Activated naive CD4-positive, alpha-beta T cell treated with Interleukin-2 at 50 U/mL for 16 hours (primary cell): ENCODE data around the gene CLEC6A.
"Not testable (repeated sequence)": the region's sequence is repeated elsewhere in the genome, so short reads cannot be mapped to it uniquely, and the experiment has no call there.

Experiments
- DNase-seq: peaks from one replicate; pipeline ENCODE4 v3.0.0-alpha.2; 2020

CLEC6A gene

DNA sequence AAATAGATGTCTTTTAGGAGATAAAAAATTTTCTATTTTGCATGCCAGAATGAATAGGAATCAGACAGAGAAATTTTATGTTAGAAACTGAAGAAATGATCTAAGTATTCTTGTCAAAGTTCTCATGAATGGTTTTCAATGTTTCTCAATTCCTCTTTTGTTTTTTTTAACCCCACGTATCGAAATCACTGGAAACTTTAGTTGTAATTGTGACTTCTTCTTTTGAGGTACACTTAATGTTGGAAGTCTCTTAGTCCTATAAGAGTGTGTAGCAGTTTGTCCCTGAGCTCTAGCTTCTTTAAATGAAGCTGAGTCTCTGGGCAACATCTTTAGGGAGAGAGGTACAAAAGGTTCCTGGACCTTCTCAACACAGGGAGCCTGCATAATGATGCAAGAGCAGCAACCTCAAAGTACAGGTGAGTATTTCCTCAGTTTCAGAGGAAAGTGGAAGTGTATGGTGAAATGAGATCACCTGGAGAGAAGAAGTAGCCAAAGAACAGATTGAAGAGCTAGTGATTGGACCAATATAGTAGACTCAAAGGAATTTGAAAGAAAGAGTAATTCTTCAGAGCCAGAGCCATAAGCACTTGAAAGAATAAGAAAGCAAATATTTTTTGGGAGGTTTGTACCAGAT lies at the start of gene CLEC6A:
TSS of gene CLEC6A (plus strand) at position 236 of the 634 bp plus-strand sequence. CDS start at position 386, 150 bp downstream.
- no peak for DNase-seq

- not testable (repeated sequence) for DNase-seq
Observed at GRCh38 chr12:8419576-8419975, 36.2 kb upstream of the CLEC6A start.

- DNase-seq, result no peak
Observed at GRCh38 chr12:8420506-8420905, 35.3 kb upstream of the CLEC6A start.

- DNase-seq, result not testable (repeated sequence)
Observed at GRCh38 chr12:8444536-8445278, 11.1 kb upstream of the CLEC6A start.

GRCh38 chr12:8445731-8446130 lies 10.0 kb upstream of the CLEC6A start:
- DNase-seq, result no peak

DNA sequence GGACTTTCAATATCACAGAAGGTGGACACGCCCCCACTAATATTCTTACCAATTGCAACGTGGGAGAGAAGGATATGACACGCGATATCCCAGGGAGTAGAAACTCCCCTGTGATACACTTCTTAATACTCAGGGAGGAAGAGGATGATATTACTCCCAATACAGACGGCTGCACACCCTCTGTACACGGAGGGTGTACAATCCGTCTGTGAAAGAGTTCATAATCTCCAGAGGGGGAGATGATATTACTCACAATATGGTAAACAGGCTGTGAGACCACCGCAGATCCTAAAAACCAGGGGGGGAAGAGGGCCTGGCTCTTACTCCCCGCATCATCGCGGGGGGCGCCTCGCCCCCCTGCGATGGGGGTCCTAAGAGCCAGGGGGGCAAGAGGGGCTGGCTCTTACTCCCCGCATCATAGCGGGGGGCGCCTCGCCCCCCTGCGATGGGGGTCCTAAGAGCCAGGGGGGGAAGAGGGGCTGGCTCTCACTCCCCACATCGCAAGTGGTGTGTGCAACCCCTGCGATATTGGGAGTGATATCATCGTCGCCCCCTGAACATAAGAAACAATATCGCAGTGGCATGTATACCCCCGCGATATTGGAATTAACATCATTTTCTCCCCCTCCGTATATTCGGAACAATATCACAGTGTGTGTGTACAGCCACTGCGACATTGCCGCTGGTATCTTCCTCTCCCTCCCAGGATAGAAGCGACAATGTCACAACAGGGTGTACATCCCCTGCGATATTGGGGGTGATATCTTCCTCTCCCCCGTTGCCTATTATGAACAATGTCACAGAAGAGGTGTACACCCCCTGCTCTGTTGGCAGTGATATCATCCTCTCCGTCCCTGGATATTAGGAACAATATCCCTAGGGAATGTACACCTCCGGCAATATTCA lies 8.9 kb upstream of the CLEC6A start:
- no peak for DNase-seq

GRCh38 chr12:8449355-8449859 lies 6.4 kb upstream of the CLEC6A start:
- DNase-seq, result no peak

DNA sequence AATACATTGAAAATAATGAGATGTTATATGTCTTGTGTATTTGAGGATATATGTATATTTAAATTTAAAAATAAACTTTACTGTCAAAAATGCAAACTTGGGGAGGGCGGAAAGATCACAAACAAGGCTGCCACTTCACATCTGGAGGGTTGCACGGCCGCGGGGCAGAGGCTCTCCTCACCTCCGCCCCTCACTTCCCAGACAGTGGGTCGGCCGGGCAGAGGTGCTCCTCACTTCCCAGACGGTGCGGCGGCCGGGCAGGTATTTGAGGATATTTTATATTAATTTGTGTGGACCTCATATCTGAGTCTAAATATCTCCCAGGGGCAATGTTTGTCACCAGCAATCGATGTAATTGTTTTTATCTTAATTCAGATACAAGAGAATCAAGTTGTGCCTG lies 3.7 kb upstream of the CLEC6A start:
- no peak for DNase-seq

GRCh38 chr12:8453021-8453513 lies 2.7 kb upstream of the CLEC6A start:
- DNase-seq, result no peak

- DNase-seq, result no peak
Observed at GRCh38 chr12:8453796-8454195, 2.0 kb upstream of the CLEC6A start.

- no peak for DNase-seq
Observed at GRCh38 chr12:8455271-8455670, 491 bp upstream of the CLEC6A start.

DNA sequence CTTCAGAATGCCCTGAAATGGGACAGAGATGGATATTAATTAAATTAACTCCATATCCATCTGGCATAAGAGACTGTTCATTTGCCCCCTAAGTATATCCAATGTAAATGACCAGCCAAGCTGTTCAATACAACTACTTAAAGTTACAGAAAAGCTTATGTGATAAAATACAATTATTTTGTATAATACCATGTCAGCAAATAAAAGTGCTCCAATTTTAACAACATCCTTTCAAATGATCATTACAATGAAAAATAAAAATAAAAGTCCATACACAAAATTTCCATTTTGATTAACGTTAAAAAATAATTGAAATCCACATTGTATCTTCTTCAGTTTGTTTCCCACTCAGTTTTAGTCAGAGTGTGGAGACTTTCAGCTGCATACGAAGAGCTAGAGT lies 5.7 kb downstream of the CLEC6A start:
- no peak for DNase-seq

DNA sequence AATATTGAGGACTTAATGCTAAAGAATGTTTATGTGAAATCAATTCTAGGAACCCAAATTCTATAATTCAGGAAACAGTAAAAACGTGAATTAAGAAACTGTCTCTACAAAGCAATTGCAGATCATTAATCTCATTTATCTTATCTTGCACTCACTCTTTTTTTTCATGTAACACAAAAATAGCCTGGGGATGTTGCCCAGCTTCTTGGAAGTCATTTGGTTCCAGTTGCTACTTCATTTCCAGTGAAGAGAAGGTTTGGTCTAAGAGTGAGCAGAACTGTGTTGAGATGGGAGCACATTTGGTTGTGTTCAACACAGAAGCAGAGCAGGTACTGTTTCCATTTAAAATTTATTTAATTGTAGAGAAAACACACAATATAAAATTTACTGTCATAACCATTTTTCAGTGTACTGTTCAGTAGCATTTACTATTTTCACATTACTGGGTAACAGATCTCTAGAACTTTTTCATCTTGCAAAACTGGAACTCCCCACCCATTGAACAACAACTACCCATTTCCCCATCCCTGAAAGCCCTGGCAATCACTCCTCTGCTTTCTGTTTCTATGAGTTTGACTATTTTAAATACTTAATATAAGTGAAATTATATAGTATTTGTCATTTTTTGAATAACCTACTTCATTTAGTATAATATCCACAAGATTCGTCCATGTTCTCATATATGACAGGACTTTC lies 9.7 kb downstream of the CLEC6A start:
- no peak for DNase-seq

- DNase-seq, result no peak
Observed at GRCh38 chr12:8466241-8466640, 10.5 kb downstream of the CLEC6A start.

- DNase-seq, result no peak
Observed at GRCh38 chr12:8471090-8471489, 15.3 kb downstream of the CLEC6A start.

- no peak for DNase-seq
Observed at GRCh38 chr12:8475508-8476203, 19.9 kb downstream of the CLEC6A start.

DNA sequence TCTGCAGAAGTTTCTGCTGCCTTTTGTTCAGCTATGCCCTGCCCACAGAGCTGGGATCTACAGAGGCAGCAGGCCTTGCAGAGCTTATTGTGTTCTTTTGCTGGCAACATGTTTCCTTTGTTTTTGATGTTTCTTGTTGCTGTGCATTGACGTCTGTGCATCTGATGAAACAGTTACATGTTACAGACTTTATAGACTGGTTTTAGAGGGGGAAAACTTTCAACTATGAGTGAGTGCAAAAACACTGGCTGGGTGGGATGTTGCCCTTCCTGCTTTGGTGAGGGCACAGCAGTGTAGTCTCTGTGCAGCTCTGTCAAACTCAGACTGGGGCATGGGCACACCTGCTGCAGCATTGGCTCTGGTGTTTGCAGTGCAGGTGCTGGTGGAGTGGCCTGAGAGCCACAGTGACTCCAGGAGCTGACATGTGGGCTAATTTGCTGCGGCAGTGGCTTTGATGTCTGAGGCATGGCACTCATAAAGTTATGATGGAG lies 26.9 kb downstream of the CLEC6A start:
- DNase-seq, result no peak

DNA sequence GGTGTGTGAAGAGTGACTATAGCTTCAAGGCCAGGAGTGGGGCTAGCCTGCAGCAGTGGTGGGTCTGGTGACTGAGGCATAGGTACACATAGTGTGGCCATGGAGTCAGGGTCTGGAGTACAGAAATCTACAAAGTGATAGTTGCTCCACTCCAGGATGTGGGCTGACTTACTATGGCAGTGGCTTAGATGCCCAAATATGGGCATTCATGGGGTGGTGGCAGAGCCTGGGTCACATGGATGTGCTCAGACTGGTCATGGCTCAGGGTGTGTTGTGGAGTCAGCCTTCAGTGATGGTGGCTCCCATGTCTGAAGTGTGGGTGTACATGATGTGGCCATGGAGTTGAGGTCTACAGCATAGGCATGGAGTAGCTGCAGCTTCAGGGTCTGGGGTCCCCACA lies 27.3 kb downstream of the CLEC6A start:
- no peak for DNase-seq

DNA sequence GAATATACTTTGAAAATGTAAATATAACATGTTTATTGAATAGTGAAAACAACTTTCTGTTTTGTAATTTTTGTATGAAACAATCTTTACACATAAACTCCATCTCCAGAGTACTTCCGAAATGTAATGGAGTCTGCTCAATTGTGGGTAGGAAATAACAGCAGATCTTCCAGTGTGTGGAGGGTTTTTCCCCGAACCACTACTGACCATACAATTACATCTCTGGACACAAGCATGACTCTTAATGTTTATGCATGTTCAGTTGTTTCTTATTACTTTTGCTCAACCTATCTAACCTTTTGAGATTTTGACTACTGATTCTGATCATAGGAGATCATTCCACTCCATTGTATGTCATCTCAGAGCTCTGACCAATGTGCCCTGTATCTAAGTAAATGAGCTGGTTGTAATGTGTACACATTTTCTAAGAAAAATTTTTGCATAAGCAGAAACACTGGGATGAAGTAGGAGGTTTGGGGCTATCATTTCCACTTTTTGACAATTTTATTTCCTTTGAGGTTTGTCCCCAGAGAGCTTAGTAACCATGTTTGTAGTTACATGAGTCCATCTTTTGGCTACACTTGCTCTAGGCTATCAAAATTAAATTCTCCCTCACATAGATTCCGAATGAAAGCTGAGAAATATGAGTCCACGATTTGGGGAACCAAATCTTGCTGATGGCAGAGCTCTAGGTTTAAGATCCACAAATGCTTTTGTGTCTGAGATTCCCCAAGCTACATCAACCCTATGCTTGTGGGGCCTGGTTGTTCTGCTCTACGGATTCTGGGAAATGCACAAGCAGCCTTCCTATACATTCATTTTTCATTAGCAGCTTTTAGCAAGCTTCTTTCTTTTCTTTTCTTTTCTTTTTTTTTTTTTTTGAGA lies 36.1 kb downstream of the CLEC6A start:
- no peak for DNase-seq

DNA sequence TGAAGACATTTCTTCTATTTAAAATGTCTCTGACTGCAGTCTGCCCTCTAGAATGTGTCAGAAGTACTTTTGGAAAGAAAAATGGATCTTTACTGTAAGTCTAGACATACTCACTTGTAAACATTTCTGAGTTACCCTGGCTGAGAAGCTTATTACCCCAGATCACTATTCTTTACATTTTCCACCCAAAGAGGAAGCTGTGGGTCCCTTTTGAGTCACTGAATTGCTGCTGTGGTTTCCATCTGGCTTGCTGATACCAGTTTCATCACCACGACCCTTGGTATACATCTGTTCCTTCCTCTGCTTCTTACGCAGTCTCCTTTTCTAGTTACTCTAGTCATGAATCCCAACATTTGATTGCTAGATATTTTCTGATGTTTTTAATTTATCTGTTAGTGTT lies 37.3 kb downstream of the CLEC6A start:
- peak; percentile 44 for DNase-seq

DNA sequence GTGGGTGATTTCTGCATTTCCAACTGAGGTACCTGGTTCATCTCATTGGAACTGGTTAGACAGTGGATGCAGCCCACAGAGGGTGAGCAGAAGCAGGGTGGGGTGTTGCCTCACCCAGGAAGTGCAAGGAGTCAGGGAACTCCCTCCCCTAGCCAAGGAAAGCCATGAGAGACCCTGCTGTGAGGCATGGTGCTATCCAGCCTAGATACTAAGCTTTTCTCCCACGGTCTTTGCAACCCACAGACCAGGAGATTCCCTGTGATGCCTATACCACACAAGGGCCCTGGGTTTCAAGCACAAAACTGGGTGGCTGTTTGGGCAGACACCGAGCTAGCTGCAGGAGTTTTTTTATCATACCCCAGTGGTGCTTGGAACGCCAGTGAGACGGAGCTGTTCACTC lies 39.9 kb downstream of the CLEC6A start:
- DNase-seq, result not testable (repeated sequence)
